ENCODE results near the gene ANGPTL1.
"Not testable (repeated sequence)": the region's sequence is repeated elsewhere in the genome, so short reads cannot be mapped to it uniquely, and the experiment has no call there.

Gene ANGPTL1

GRCh38 chr1:178864326-178864725, 6.6 kb downstream of the ANGPTL1 start:
- DNase-seq (ENCODE audit: low spot score), result no peak

- DNase-seq (ENCODE audit: low spot score), result no peak
Measured at GRCh38 chr1:178862864-178863263, 8.0 kb downstream of the ANGPTL1 start.

GRCh38 chr1:178862416-178862815, 8.5 kb downstream of the ANGPTL1 start:
- DNase-seq (ENCODE audit: low spot score), result no peak

GRCh38 chr1:178857126-178857525, 13.8 kb downstream of the ANGPTL1 start:
- no peak for DNase-seq (ENCODE audit: low spot score)

- DNase-seq (ENCODE audit: low spot score), result no peak
Measured at GRCh38 chr1:178849918-178850317, 21.0 kb downstream of the ANGPTL1 start.

- DNase-seq (ENCODE audit: low spot score), result not testable (repeated sequence)
Measured at GRCh38 chr1:178847919-178848318, 23.0 kb downstream of the ANGPTL1 start.

GRCh38 chr1:178847396-178847849, 23.5 kb downstream of the ANGPTL1 start:
- DNase-seq (ENCODE audit: low spot score), result no peak

- no peak for DNase-seq (ENCODE audit: low spot score)
Measured at GRCh38 chr1:178846306-178846705, 24.6 kb downstream of the ANGPTL1 start.

GRCh38 chr1:178844436-178844835, 26.4 kb downstream of the ANGPTL1 start:
- no peak for DNase-seq (ENCODE audit: low spot score)

- DNase-seq (ENCODE audit: low spot score), result no peak
Measured at GRCh38 chr1:178825167-178825566, 45.7 kb downstream of the ANGPTL1 start.

GRCh38 chr1:178821134-178821866, 49.6 kb downstream of the ANGPTL1 start:
- DNase-seq (ENCODE audit: low spot score), result no peak

- DNase-seq (ENCODE audit: low spot score), result no peak
Measured at GRCh38 chr1:178819123-178819522, 51.8 kb downstream of the ANGPTL1 start.

GRCh38 chr1:178818416-178818815, 52.5 kb downstream of the ANGPTL1 start:
- DNase-seq (ENCODE audit: low spot score), result no peak

- no peak for DNase-seq (ENCODE audit: low spot score)
Measured at GRCh38 chr1:178810585-178810984, 60.3 kb downstream of the ANGPTL1 start.

GRCh38 chr1:178808529-178808928, 62.3 kb downstream of the ANGPTL1 start:
- DNase-seq (ENCODE audit: low spot score), result no peak

- DNase-seq (ENCODE audit: low spot score), result no peak
Measured at GRCh38 chr1:178806665-178807300, 64.1 kb downstream of the ANGPTL1 start.

GRCh38 chr1:178802873-178803272, 68.0 kb downstream of the ANGPTL1 start:
- no peak for DNase-seq (ENCODE audit: low spot score)
